K562 treated with DMSO at 1 percent for 24 hours (cell line): ENCODE data around the gene ADGRG6. TPM values are rescaled to one million over a fixed set of nuclear protein-coding genes. Genes with fewer than 3 reads are reported as not detected.

Source experiments
- total RNA-seq: library from RNA; unstranded; fragments of 300-600 nt; gene quantifications from 2 replicates; pipeline ENCODE4 v1.2.3, GENCODE V29; 2022; ENCODE audit warnings: low read depth; ENCODE audit not compliant: insufficient read depth

Gene ADGRG6
- not detected in 2 replicates for total RNA-seq

GRCh38 chr6:142301651-142302391 is at the start of gene ADGRG6:
ADGRG6 (plus strand) TSS chr6:142302007; CDS start chr6:142302330, 323 bp downstream.

Other genes starting within 250 kb of the ADGRG6 start
- not detected in 2 replicates for gene GJE1, start 169.1 kb upstream of the ADGRG6 start, total RNA-seq
- gene NMBR, start 154.9 kb upstream of the ADGRG6 start, total RNA-seq: not detected in 2 replicates
- 38.4 and 48.1 TPM in 2 replicates for gene VTA1, start 154.7 kb upstream of the ADGRG6 start, total RNA-seq